ENCODE results near the gene MAP3K7. TPM values are rescaled to one million over a fixed set of nuclear protein-coding genes. Genes with fewer than 3 reads are reported as not detected.

MAP3K7 gene
- total RNA-seq, 1 donor from 2014 or later: 40.5 TPM

- H3K27ac Mint-ChIP-seq (ENCODE audit: unreplicated experiment): no peak overlapping the region
- DNase-seq (ENCODE audit: low spot score): no peak
- TF ChIP-seq CTCF (IDR thresholded peaks at IDR 0.05; ENCODE audit: unreplicated experiment): no peak
- no peaks in the 10 kb centered on the region for H3K27me3 Mint-ChIP-seq (ENCODE audit: unreplicated experiment)
- H3K9me3 Mint-ChIP-seq (ENCODE audit: unreplicated experiment): no peaks in the 10 kb centered on the region
- H3K4me3 Mint-ChIP-seq (ENCODE audit: unreplicated experiment): no peak overlapping the region
- no peaks in the 10 kb centered on the region for H3K36me3 Mint-ChIP-seq (ENCODE audit: low read depth, unreplicated experiment)
- no peaks in the 10 kb centered on the region for H3K4me1 Mint-ChIP-seq (ENCODE audit: unreplicated experiment)
Observed at GRCh38 chr6:90538278-90539046, 48.4 kb downstream of the MAP3K7 start.

GRCh38 chr6:90537723-90538258 is 49.1 kb downstream of the MAP3K7 start:
- Mint-ChIP-seq H3K36me3 (ENCODE audit: low read depth, unreplicated experiment) (peaks cover 4% of the 10 kb centered on the region), H3K27ac (ENCODE audit: unreplicated experiment) (no peak overlapping the region), H3K4me1 (ENCODE audit: unreplicated experiment) (no peaks in the 10 kb centered on the region), H3K9me3 (ENCODE audit: unreplicated experiment) (no peaks in the 10 kb centered on the region), H3K27me3 (ENCODE audit: unreplicated experiment) (no peaks in the 10 kb centered on the region), H3K4me3 (ENCODE audit: unreplicated experiment) (no peak overlapping the region)
- no peak for TF ChIP-seq CTCF (IDR thresholded peaks at IDR 0.05; ENCODE audit: unreplicated experiment)
- DNase-seq (ENCODE audit: low spot score): no peak

- Mint-ChIP-seq H3K27ac (ENCODE audit: unreplicated experiment) (no peak overlapping the region), H3K9me3 (ENCODE audit: unreplicated experiment) (no peaks in the 10 kb centered on the region), H3K4me3 (ENCODE audit: unreplicated experiment) (no peak overlapping the region), H3K4me1 (ENCODE audit: unreplicated experiment) (no peaks in the 10 kb centered on the region), H3K27me3 (ENCODE audit: unreplicated experiment) (no peaks in the 10 kb centered on the region), H3K36me3 (ENCODE audit: low read depth, unreplicated experiment) (peaks cover 4% of the 10 kb centered on the region)
- no peak for TF ChIP-seq CTCF (IDR thresholded peaks at IDR 0.05; ENCODE audit: unreplicated experiment)
- no peak for DNase-seq (ENCODE audit: low spot score)
Observed at GRCh38 chr6:90537027-90537426, 49.8 kb downstream of the MAP3K7 start.

- H3K27ac Mint-ChIP-seq (ENCODE audit: unreplicated experiment): no peak overlapping the region
- DNase-seq (ENCODE audit: low spot score): no peak
- H3K36me3 Mint-ChIP-seq (ENCODE audit: low read depth, unreplicated experiment): peaks cover 4% of the 10 kb centered on the region
- no peaks in the 10 kb centered on the region for H3K27me3 Mint-ChIP-seq (ENCODE audit: unreplicated experiment)
- no peak for TF ChIP-seq CTCF (IDR thresholded peaks at IDR 0.05; ENCODE audit: unreplicated experiment)
- H3K9me3 Mint-ChIP-seq (ENCODE audit: unreplicated experiment): no peaks in the 10 kb centered on the region
- no peaks in the 10 kb centered on the region for H3K4me1 Mint-ChIP-seq (ENCODE audit: unreplicated experiment)
- H3K4me3 Mint-ChIP-seq (ENCODE audit: unreplicated experiment): no peak overlapping the region
Observed at GRCh38 chr6:90536520-90536919, 50.4 kb downstream of the MAP3K7 start.

GRCh38 chr6:90534337-90535025 is 52.4 kb downstream of the MAP3K7 start:
- Mint-ChIP-seq H3K27me3 (ENCODE audit: unreplicated experiment) (no peaks in the 10 kb centered on the region), H3K36me3 (ENCODE audit: low read depth, unreplicated experiment) (peaks cover 4% of the 10 kb centered on the region), H3K4me3 (ENCODE audit: unreplicated experiment) (no peak overlapping the region), H3K4me1 (ENCODE audit: unreplicated experiment) (no peaks in the 10 kb centered on the region), H3K27ac (ENCODE audit: unreplicated experiment) (no peak overlapping the region), H3K9me3 (ENCODE audit: unreplicated experiment) (no peaks in the 10 kb centered on the region)
- no peak for TF ChIP-seq CTCF (IDR thresholded peaks at IDR 0.05; ENCODE audit: unreplicated experiment)
- no peak for DNase-seq (ENCODE audit: low spot score)
